ENCODE results near the gene TRIM44.

The TRIM44 gene

DNA sequence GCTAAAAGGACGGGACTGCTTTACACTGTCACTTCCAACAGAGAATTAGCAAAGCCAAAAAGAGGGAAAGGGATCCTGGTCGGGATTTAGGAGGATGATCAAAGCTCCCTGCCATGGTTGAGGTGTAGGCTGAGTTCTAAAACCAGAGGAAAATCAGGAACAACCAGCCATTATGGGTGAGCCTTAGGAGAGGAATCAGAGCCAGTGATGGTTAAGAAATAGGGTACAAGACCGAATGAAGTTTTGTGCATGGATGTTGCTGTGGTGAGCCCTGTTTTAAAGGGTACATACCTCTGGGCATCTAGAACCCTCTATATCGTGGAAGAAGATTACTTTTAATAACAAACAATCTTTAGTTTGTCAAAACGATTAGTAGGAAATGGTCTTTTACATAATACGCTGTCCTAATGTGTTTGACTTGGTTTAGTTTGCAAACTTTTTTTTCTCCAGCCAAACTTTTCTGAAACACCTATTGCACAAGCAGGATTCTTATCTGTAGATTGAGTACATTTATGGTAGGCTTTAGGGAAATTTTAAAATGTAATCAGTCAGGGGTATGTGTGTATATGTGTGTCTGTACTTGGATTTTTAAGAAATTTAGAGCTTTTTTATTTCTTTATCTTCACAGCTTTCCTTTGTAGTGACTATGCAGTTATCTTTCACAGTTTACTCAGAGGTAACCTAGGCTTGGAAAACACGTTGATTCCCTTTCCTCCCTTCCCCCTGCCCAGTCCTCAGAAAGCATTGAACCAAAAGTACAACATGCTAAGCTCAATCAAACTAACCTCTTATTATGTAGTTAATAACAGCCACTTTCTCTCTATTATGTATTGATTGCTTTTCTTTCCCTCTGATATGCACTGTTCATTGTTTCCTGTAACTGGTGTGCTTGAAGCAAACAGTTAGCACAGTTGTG lies 26.8 kb downstream of the TRIM44 start:
- H3K27ac ChIP-seq (ENCODE audit: low read depth, low read length, poor library complexity, severe bottlenecking) = no peak overlapping the region
- no peaks in the 10 kb centered on the region for H3K4me1 ChIP-seq (ENCODE audit: insufficient read depth, low read length, severe bottlenecking)
- H3K9me2 ChIP-seq (ENCODE audit: low read depth, low read length) = no peaks in the 10 kb centered on the region
- H3K27me3 ChIP-seq (ENCODE audit: insufficient read depth, low read length) = no peaks in the 10 kb centered on the region
- no peak overlapping the region for H3K4me3 ChIP-seq (ENCODE audit: low read depth, low read length, poor library complexity, severe bottlenecking)
- TF ChIP-seq, protein P1, sequence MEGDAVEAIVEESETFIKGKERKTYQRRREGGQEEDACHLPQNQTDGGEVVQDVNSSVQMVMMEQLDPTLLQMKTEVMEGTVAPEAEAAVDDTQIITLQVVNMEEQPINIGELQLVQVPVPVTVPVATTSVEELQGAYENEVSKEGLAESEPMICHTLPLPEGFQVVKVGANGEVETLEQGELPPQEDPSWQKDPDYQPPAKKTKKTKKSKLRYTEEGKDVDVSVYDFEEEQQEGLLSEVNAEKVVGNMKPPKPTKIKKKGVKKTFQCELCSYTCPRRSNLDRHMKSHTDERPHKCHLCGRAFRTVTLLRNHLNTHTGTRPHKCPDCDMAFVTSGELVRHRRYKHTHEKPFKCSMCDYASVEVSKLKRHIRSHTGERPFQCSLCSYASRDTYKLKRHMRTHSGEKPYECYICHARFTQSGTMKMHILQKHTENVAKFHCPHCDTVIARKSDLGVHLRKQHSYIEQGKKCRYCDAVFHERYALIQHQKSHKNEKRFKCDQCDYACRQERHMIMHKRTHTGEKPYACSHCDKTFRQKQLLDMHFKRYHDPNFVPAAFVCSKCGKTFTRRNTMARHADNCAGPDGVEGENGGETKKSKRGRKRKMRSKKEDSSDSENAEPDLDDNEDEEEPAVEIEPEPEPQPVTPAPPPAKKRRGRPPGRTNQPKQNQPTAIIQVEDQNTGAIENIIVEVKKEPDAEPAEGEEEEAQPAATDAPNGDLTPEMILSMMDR (IDR thresholded peaks at IDR 0.05; ENCODE audit: low read length) = no peak
- no peak for TF ChIP-seq EZH2 (IDR thresholded peaks at IDR 0.05; ENCODE audit: borderline replicate concordance, low read length)
- no peak overlapping the region for H3K4me2 ChIP-seq (ENCODE audit: low read length)
- no peak overlapping the region for H2AFZ ChIP-seq (ENCODE audit: low read length)
- no peak overlapping the region for H3K9ac ChIP-seq (ENCODE audit: low read length)
- H3K9me3 ChIP-seq (ENCODE audit: low read length) = no peaks in the 10 kb centered on the region
- H3K36me3 ChIP-seq (ENCODE audit: insufficient read depth, low read length) = peaks cover 13% of the 10 kb centered on the region
- H3F3A ChIP-seq (ENCODE audit: insufficient read depth, low read length) = no peaks in the 10 kb centered on the region
- H3K79me2 ChIP-seq (ENCODE audit: insufficient read depth, low read length) = no peaks in the 10 kb centered on the region
- no peaks in the 10 kb centered on the region for H4K20me1 ChIP-seq (ENCODE audit: insufficient read depth, low read length)

DNA sequence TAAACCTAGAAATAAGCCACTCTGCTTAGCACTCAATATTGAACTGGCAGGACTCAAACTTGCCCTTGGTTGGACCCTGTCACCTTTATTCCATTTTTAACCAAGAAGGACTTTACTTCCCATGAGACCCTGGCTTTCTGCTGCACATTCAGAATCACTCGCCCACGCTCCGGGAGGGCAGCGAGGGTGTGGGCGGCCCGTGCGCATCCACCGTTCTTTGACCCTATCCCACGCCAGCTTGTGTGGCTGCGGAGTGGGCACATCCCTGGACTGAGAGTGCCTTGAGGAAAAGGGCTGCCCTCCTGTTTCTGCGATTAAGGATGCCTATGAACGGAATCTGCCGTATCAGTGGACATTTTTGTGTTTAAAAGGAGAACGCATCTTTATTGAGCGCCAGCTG lies 39.6 kb downstream of the TRIM44 start:
- Histone ChIP-seq H3K4me2 (ENCODE audit: low read length) (no peak overlapping the region), H3K36me3 (ENCODE audit: insufficient read depth, low read length) (no peaks in the 10 kb centered on the region), H3K27ac (ENCODE audit: low read depth, low read length, poor library complexity, severe bottlenecking) (no peak overlapping the region), H3K9me2 (ENCODE audit: low read depth, low read length) (no peaks in the 10 kb centered on the region), H3K79me2 (ENCODE audit: insufficient read depth, low read length) (no peaks in the 10 kb centered on the region), H3K9me3 (ENCODE audit: low read length) (no peaks in the 10 kb centered on the region), H3K27me3 (ENCODE audit: insufficient read depth, low read length) (no peaks in the 10 kb centered on the region), H3F3A (ENCODE audit: insufficient read depth, low read length) (no peaks in the 10 kb centered on the region), H4K20me1 (ENCODE audit: insufficient read depth, low read length) (no peaks in the 10 kb centered on the region), H3K9ac (ENCODE audit: low read length) (no peak overlapping the region), H3K4me3 (ENCODE audit: low read depth, low read length, poor library complexity, severe bottlenecking) (no peak overlapping the region), H2AFZ (ENCODE audit: low read length) (no peak overlapping the region), H3K4me1 (ENCODE audit: insufficient read depth, low read length, severe bottlenecking) (no peaks in the 10 kb centered on the region)
- TF ChIP-seq, protein P1 (IDR thresholded peaks at IDR 0.05; ENCODE audit: low read length) = no peak
- TF ChIP-seq EZH2 (IDR thresholded peaks at IDR 0.05; ENCODE audit: borderline replicate concordance, low read length) = no peak

DNA sequence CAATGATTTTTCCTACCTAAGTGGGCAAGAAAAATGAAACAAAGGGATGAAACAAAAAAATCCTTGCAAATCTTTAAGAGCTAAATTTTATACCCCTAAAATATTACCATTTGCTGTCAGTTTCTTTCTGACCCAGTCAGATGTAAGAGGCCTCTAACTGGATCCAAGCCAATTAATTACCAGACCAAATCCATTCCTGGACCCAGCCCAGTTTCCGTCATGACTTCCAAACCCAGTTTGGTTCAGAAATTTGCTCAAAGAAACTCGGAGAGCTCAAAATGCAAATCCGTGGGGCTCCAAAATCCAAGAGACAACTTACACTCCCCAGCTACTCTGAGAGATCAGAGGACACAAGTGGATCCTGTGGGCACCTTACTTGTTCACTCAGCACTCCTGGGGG lies 46.8 kb downstream of the TRIM44 start:
- Histone ChIP-seq H4K20me1 (ENCODE audit: insufficient read depth, low read length) (no peaks in the 10 kb centered on the region), H3F3A (ENCODE audit: insufficient read depth, low read length) (no peaks in the 10 kb centered on the region), H3K4me3 (ENCODE audit: low read depth, low read length, poor library complexity, severe bottlenecking) (no peak overlapping the region), H3K36me3 (ENCODE audit: insufficient read depth, low read length) (no peaks in the 10 kb centered on the region), H3K4me1 (ENCODE audit: insufficient read depth, low read length, severe bottlenecking) (no peaks in the 10 kb centered on the region), H3K79me2 (ENCODE audit: insufficient read depth, low read length) (no peaks in the 10 kb centered on the region), H3K27ac (ENCODE audit: low read depth, low read length, poor library complexity, severe bottlenecking) (no peak overlapping the region), H3K9me2 (ENCODE audit: low read depth, low read length) (no peaks in the 10 kb centered on the region), H3K9me3 (ENCODE audit: low read length) (no peaks in the 10 kb centered on the region), H3K9ac (ENCODE audit: low read length) (no peak overlapping the region), H3K4me2 (ENCODE audit: low read length) (no peak overlapping the region), H3K27me3 (ENCODE audit: insufficient read depth, low read length) (no peaks in the 10 kb centered on the region), H2AFZ (ENCODE audit: low read length) (no peak overlapping the region)
- TF ChIP-seq, protein P1 (IDR thresholded peaks at IDR 0.05; ENCODE audit: low read length) = no peak
- TF ChIP-seq EZH2 (IDR thresholded peaks at IDR 0.05; ENCODE audit: borderline replicate concordance, low read length) = no peak

Data from OCI-LY1 (cell line).